Measurements from ENCODE around the gene FAM169A. TPM values are rescaled to one million over a fixed set of nuclear protein-coding genes. Genes with fewer than 3 reads are reported as not detected.

The FAM169A gene
- total and polyA plus RNA-seq, 9 donors = 1.7 to 21.5 (median 11.0) TPM

- Histone ChIP-seq H3K27me3 (no peaks in the 10 kb centered on the region), H3K9me3 (no peaks in the 10 kb centered on the region), H3K4me3 (no peak overlapping the region), H3K27ac (no peak overlapping the region), H3K36me3 (no peaks in the 10 kb centered on the region), H3K4me1 (ENCODE audit: insufficient read depth) (peaks cover 3% of the 10 kb centered on the region)
- 91 to 93% (median 92%) methylated on average over 3 of the region's 3 CpGs for WGBS, 3 donors
- no peak for TF ChIP-seq POLR2A (IDR thresholded peaks at IDR 0.05)
- TF ChIP-seq CTCF (IDR thresholded peaks at IDR 0.05) = no peak
- no peak for TF ChIP-seq EP300 (IDR thresholded peaks at IDR 0.05)
- intact Hi-C loops (cut with DNase I) = no loop called here
- DNase-seq = no peak
Measured at GRCh38 chr5:74848553-74849025, 17.6 kb downstream of the FAM169A start.

GRCh38 chr5:74839229-74839628, 27.0 kb downstream of the FAM169A start:
- TF ChIP-seq CTCF (IDR thresholded peaks at IDR 0.05) (no peak), POLR2A (IDR thresholded peaks at IDR 0.05) (no peak), EP300 (IDR thresholded peaks at IDR 0.05) (no peak)
- H3K4me3 ChIP-seq = no peak overlapping the region
- WGBS, 3 donors = 93 to 96% (median 94%) methylated on average over 6 of the region's 6 CpGs
- H3K27ac ChIP-seq = no peak overlapping the region
- no peaks in the 10 kb centered on the region for H3K27me3 ChIP-seq
- no peaks in the 10 kb centered on the region for H3K4me1 ChIP-seq (ENCODE audit: insufficient read depth)
- no peaks in the 10 kb centered on the region for H3K9me3 ChIP-seq
- H3K36me3 ChIP-seq = no peaks in the 10 kb centered on the region
- intact Hi-C loops (cut with DNase I) = no loop called here
- no peak for DNase-seq

GRCh38 chr5:74838262-74838661, 27.9 kb downstream of the FAM169A start:
- no peaks in the 10 kb centered on the region for H3K27me3 ChIP-seq
- no peak for TF ChIP-seq CTCF (IDR thresholded peaks at IDR 0.05)
- TF ChIP-seq EP300 (IDR thresholded peaks at IDR 0.05) = no peak
- TF ChIP-seq POLR2A (IDR thresholded peaks at IDR 0.05) = no peak
- H3K4me3 ChIP-seq = no peak overlapping the region
- no peak for DNase-seq
- H3K27ac ChIP-seq = no peak overlapping the region
- intact Hi-C loops (cut with DNase I) = no loop called here
- H3K4me1 ChIP-seq (ENCODE audit: insufficient read depth) = no peaks in the 10 kb centered on the region
- 85 to 89% (median 86%) methylated on average over 2 of the region's 2 CpGs for WGBS, 3 donors
- H3K36me3 ChIP-seq = no peaks in the 10 kb centered on the region
- H3K9me3 ChIP-seq = no peaks in the 10 kb centered on the region

GRCh38 chr5:74837115-74837514, 29.1 kb downstream of the FAM169A start:
- 92 to 95% (median 94%) methylated on average over 1 of the region's 1 CpG for WGBS, 3 donors
- Histone ChIP-seq H3K27me3 (no peaks in the 10 kb centered on the region), H3K27ac (no peak overlapping the region), H3K36me3 (no peaks in the 10 kb centered on the region), H3K4me1 (ENCODE audit: insufficient read depth) (no peaks in the 10 kb centered on the region), H3K9me3 (no peaks in the 10 kb centered on the region), H3K4me3 (no peak overlapping the region)
- TF ChIP-seq POLR2A (IDR thresholded peaks at IDR 0.05) (no peak), EP300 (IDR thresholded peaks at IDR 0.05) (no peak), CTCF (IDR thresholded peaks at IDR 0.05) (no peak)
- DNase-seq = no peak
- intact Hi-C loops (cut with DNase I) = no loop called here

Data from ovary (tissue), 9 donors.